ENCODE results near the gene ACOT8.

- TF ChIP-seq POLR2AphosphoS5 (IDR thresholded peaks at IDR 0.05) = no peak
- no peak for TF ChIP-seq CTCF (IDR thresholded peaks at IDR 0.05)
- no peak for TF ChIP-seq EP300 (IDR thresholded peaks at IDR 0.05)
Observed at GRCh38 chr20:45832619-45833018, 24.6 kb downstream of the ACOT8 start.
